NCI-H774 (cell line): ENCODE results near the gene CCZ1B.
"Not testable (repeated sequence)": the region's sequence is repeated elsewhere in the genome, so short reads cannot be mapped to it uniquely, and the experiment has no call there.

Experiments
- DNase-seq: peaks from one replicate; lab custom pipeline; 2025; lab: John Stamatoyannopoulos, UW

CCZ1B gene

DNA sequence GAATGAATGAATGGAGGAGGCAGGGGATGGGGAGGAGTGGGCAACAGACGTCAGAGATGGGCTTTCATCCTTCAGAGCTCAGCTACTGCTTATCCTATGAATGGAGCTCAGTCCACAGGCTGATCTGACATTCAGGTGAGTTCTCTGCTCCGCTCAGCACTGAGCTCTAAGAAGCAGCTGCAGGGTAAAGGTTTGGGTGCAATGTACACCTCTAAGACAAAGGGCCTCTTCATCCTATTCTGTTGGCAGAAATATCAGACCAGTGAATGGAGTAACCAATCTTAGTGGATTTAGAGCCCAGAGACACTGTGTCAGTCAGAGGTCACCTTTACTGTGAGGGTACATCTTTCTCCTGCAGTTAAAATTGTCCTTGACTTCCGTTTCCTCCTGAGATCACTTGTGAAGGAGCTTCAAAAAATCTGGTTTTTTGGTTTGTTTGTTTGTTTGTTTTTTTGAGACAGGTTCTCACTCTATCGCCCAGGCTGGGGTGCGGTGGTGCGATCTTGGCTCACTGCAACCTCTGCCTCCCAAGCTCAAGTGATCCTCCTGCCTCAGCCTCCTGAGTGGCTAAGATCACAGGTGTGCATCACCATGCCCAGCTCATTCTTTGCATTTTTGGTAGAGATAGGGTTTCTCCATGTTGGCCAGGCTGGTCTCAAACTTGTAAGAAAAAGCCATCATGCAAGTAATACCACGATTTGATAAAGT, 5.1 kb upstream of the CCZ1B start:
- no peak for DNase-seq

DNA sequence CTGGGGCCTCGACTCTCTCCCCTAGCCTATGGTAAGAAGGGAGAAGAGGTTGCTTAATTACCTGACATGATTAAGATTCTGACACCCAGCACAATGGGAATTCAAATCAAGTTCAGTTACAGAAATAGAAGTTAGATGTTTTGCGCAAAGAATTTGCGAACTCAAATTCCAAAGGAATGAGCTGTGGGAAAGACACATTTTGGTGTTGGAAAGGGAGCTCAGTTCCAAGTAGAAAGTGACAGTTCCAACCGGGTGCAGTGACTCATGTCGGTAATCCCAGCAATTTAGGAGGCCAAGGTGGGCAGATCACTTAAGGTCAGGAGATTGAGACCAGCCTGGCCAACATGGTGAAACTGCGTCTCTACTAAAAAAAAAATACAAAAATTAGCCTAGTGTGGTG, 4.0 kb upstream of the CCZ1B start:
- DNase-seq: not testable (repeated sequence)

DNA sequence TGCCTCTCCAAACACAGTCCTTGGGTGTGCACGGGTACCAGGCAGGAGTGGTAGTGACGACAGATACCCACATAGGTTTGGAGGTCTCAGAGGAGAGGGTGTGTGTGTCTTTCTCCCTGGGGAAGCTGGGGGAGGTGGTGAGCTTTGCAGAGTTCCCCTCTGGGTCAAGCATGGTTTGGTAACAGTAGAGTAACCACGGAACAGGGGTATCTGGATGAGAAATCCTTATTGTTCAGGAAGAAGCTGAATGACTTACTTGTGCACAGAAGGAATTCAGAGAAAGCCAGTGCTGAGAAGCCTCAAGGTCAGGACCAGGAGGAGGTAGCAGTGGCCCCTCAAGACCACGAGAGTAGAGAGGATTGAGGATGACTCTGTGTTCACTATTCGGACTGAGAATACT, 3.5 kb upstream of the CCZ1B start:
- DNase-seq: not testable (repeated sequence)

DNA sequence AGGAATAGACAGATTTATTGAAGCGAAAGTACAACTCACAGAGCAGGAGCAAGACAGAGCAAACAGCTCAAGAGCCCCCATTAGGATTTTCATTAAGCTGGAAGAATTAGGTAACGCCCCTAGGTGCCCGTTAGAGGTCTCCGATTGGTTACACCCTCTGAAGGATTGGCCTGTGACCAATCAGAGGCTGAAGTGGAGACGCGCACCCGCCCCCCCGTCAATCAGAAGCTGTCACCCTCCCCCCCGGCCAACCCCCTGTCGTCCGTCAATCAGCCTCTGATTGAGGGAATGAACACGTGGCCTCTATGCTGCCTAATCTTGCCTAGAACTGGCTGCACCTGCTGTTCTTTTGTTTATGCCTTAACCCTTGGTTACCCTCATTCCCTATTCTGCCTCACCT, 1.1 kb upstream of the CCZ1B start:
- peak; percentile 74 for DNase-seq

DNA sequence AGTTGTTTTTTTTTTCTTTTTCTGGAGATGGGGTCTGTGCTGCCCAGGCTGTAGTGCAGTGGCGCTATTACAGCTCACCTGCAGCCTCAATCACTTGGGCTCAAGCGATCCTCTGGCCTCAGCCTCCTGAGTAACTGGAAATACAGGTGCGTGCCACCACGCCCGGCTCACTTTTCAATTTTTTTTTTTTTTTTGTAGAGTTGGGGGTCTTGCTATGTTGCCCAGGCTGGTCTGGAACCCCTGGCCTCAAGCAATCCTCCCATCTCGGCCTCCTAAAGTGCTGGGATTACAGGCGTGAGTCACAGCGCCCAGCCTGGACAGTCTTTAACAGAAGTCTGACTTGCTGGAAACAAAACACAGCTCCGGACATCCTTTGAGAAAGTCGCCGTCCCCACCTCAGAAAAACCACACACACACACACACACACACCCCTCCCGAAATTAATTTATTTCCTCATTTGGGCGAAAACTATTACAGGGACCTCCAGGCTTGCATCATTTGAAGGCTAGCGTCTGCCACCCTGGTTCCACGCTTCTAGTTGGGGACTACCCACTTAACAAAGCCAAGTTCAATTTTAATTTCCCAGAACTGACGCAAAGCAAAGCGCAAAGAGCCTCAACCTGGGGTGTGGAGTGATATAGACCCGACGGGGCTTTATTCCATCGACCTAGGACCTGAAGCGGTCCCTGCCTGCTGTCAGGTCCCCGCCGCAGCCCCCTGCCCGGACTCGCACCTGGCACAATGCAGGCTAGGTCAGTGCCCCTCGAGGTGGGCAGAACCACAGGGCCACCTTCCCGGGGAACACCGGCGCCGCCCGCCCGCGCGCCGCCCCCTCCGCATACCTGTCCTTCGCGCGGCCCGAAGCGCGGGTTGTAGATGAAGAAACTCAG, 594 bp downstream of the CCZ1B start:
- DNase-seq: not testable (repeated sequence)

DNA sequence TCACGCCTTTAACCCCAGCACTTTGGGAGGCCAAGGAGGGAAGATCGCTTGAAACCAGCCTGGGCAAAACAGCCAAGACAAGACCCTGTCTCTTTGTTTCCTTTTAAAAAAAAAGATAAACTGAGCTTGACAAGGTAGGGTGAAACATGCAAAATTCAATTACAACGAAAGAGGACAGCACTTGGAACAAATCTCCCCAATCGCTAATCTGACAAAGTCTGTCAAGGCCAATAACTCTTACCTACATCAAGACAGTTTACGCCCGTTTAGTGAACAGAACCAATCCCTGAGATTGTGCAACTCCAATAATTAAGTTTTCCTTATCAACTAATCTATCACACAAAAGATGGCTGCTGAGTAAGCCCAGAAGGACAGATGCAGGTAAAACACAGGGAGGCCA, 4.5 kb downstream of the CCZ1B start:
- not testable (repeated sequence) for DNase-seq

DNA sequence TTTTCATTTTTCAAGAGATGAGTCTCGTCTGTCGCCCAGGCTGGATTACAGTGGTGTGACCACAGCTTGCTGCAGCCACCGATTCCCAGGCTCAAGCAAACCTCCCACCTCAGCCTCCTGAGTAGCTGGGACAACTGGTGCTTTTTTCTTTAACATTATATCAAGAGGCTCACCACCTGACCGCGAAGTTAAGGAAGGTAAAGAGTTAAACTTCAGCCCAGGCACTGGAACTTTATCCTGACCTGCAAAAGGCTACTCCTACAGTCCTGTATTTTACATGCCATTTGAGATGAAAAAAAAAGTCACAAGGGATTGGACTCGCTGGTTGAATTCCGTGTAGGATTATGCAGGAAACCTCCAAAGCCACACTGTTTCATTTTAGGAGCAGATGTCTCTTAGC, 10.6 kb downstream of the CCZ1B start:
- DNase-seq: not testable (repeated sequence)

DNA sequence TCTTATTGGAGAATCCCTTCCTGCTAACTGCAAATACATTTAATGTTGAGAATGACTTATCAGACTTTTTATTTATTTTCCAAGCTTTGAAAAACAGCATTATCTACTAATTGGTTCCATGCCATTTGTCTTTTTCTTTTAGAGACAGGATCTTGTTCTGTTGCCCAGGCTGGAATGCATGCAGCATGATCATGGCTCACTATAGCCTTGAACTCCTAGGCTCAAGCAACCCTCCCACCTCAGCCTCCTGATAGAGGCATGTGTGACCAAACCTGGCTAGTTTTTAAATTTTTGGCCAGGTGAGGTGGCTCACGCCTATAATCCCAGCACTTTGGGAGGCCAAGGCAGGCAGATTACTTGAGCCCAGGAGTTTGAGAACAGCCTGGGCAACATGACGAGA, 13.1 kb downstream of the CCZ1B start:
- not testable (repeated sequence) for DNase-seq

DNA sequence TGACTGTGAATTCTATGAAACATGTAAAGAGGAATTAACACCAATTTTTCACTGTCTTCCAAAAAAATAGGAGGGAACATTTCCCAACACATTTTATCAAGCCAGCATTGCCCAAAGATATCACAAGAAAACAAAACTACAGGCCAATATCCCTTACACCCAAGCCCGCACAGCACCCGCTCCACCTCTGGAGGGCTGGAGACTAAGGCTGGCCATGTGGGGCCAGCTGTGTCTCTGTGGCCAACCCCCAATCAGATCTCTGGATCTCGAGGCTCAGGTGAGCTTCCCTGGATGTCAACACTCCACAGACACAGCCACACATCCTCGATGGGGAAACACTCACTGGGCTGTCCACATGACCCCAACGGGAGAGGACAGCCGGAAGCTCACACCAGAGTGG, 18.1 kb downstream of the CCZ1B start:
- not testable (repeated sequence) for DNase-seq

DNA sequence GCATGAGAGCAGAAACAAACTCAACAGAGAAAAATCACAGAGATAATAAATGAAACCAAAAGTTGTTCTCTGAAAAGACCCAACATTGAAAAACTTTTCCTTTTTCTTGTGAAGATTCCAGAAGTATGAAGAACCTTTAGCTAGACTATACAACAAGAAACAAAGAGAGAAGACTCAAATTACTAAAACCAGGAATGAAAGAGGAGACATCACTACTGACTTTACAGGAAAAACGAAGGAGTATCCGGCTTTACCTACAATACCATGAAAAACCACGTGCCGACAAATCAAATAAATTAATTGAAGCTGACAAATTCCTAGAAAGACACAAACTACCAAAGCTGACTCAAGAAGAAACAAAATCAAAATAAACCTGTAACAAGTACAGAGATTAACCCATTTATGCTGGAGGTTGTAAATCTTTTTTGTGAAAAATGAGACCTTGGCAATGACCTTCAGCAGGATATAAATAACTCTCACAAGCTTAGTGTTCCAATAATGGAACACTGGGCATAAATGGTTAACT, 18.6 kb downstream of the CCZ1B start:
- DNase-seq: not testable (repeated sequence)

DNA sequence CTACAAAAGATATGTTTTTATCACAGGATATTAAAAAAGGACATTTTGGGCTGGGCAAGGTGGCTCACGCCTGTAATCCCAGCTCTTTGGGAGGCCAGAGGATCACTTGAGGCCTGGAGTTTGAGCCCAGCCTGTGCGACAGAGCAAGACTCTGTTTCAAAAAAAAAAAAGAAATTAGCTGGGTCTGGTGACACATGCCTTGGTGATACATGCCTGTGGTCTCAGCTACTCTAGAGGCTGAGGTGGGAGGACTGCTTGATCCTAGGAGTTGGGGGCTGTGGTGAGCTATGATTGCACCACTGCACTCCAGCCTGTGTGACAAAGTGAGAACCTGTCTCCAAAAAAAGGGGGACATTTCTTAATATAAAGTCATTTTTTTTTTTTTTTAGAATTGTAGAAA, 25.7 kb downstream of the CCZ1B start:
- not testable (repeated sequence) for DNase-seq

DNA sequence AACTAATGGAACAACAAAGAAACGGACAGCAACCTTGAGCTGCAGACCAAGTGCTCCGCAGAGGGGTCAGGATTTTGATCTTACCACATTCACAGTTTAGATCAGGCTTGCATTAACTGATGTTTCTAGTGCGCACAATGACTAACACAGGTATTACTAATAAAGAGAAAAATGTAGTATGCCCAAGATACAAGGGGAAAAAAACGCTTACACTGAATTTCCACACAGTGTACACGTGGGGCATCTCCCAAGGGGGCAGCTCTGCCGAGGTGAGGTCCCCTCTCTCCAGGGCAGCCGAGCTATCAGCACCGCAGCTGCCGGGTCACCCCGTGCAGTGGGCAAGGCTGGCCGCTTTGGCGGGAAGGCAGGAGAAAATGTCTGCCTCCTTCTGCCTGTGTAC, 26.2 kb downstream of the CCZ1B start:
- DNase-seq: not testable (repeated sequence)

DNA sequence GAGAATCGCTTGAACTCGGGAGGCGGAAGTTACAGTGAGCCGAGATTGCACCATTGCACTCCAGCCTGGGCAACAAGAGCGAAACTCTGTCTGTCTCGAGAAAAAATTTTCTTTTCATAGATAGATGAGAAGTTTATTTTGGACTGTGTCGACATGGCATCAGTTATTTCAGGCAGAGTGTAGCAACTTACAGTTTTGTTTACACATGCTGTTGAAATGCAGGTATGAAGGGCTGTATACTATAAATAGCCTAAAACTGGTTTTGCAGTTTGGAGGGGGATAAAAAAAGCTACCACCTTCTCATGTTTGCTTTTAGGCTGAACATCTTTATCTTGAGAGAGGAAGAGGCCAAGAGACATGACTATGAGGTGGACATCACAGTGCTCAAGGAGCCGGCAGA, 28.0 kb downstream of the CCZ1B start:
- DNase-seq: not testable (repeated sequence)

DNA sequence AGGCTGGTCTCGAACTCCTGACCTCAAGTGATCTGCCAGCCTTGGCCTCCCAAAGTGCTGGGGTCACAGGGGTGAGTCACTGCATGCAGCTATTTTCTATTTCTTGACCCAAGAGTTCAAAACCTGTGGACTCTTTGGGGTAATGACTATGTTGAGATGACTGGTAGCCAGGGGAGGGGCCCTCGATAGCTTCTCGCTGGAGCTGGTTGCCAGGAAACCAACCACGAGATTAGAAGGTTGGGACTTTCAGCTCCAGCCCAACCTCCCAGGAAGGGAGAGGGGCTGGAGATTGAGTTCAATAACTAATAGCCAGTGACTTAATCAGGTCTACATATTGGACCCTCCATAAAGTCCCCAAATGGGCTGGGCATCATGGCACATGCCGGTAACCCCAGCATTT, 28.9 kb downstream of the CCZ1B start:
- DNase-seq: not testable (repeated sequence)

DNA sequence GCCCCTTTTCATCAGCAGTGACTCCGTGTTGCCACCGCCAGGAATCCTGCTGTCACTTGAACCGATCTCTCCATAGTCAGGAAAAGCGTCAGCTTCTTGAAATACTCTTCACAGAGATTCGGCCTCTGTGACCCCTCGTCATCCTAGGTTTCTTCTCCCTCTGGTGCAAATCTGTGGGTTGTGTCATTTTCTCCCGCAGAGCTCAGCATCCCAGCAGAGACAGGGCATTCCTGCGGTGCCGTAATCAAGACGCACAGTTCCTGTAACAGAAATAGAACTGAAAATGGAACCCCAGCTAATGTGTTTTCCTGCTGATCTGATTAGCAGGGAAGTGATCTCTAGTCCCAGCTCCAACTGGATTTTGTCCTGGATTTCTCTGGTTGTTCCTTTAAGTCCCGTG, 31.8 kb downstream of the CCZ1B start:
- DNase-seq: not testable (repeated sequence)

DNA sequence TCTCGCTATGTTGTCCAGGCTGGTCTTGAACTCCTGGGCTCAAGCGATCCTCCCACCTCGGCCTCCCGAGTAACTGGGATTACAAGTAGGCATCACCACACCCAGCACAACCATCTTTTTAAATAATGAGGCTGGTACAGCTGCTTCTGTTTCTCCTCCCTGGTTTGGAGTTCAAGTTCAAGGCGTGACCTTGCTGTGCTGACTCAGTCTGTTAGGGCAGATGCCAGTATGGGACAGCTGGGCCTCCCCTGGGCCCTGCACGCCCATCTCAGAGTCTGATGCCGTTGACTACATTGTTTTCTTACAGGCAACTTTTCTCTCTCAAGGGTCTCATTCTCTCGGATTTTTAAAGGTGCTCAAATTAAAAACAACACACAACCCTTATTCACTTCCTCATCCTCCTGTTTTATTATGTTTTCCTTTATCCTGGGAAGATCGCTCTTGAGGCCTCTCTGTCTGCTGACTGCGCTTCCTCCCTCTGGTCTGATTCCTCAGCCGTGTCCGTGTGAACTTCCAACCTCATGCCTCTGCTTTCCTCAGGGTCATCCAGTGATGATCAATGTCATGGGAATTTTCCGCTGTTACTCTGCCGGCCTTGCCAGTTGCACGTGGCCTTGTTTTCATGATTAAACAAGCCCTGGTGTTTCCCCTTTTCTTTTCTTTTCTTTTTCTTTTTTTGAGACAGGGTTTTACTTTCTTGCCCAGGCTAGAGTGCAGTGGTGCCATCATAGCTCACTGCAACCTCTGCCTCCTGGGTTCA, 33.8 kb downstream of the CCZ1B start:
- not testable (repeated sequence) for DNase-seq

DNA sequence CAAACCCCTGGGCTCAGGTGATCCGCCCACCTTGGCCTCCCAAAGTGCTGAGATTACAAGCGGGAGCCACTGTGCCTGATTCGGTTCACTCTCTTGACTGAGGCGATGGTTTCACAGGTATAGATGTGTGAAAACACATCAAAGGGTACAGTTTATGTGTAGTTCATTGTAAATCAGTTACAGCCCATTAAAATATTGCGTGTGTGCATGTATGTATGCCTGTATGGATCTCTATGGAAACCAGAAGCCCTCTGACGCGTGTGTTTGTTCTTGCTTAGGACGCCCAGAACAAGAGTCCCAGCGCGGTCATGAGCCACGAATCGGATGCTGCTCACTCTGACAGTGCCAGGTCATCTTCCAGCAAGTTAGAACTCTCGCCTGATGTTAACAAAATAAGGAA, 36.7 kb downstream of the CCZ1B start:
- not testable (repeated sequence) for DNase-seq

DNA sequence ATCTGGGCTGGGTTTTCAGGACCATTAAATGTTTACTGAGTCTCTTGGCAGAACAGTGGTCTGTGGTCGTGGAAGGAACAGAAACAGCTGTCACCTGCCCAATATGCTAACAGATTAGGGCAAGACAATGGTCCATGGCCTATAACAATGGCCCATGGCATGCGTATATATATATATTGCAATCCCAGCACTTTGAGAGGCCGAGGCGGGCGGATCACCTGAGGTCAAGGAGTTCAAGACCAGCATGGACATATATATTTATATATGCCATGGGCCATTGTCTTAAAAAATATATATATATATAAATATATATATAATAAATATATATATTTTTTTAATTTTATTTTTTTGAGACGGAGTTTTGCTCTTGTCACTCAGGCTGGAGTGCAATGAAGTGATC, 44.5 kb downstream of the CCZ1B start:
- not testable (repeated sequence) for DNase-seq

DNA sequence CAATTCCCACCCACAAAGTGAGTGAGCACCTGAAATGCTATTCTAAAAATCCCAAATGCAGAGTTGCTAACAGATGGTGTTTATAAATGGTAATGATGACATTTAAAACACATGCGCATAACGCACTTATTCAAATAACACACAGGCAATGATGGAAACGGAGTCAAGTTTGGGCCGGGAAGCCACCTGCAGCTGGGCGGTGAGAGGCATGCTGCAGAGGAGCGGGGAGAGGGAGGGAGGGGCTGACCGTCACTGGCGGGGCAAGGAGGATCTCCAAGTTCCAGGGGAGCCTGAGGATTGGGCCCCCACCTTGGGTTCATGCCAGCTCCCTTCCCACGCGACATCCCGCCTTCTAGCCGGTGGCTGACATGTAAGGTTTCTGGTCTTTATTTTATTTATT, 64.9 kb downstream of the CCZ1B start:
- not testable (repeated sequence) for DNase-seq

DNA sequence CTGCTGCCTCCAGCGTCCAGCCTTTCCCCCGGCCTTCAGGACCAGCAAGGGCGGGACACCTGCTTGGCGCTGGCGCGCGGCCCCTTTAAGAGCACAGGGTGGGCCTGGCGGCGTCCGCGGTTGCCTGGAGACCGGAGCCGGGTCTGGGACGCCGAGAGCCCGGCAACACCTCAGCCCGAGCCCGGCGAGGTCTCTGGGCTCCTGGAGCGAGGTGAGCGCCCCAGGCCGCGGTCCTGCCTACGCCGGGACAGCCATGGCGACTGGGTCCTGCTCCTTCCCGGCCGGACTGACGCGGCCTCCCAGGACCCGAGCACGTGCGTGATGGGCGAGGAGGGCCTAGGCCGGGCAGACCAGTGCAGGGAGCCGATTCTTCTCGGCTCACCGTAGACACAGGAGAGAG, 72.1 kb downstream of the CCZ1B start, which contains the start of gene RSPH10B2:
TSS of gene RSPH10B2 (plus strand) at position 140 of the 400 bp plus-strand sequence. CDS start 3,575 bp downstream, outside the sequence.
- DNase-seq: not testable (repeated sequence)

DNA sequence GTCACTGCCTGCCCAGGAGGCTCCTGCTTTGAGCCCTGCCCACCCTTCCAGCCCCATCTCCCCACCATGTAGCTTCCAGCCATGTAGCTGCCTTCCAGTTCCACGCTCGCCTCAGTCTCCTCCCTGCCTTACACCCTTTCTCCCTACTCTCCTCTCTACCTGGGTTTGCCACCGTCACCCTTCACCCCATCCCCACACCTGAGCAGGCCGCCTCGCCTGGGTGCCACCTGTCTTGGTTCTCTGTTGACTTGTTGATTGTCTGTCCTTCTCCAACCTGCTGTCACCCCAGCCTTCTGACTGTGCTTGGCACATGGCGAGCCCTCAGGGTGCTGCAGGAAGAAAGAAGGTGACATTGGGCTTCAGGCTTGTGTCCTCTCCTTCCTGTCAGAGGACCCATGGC, 75.9 kb downstream of the CCZ1B start:
- not testable (repeated sequence) for DNase-seq

DNA sequence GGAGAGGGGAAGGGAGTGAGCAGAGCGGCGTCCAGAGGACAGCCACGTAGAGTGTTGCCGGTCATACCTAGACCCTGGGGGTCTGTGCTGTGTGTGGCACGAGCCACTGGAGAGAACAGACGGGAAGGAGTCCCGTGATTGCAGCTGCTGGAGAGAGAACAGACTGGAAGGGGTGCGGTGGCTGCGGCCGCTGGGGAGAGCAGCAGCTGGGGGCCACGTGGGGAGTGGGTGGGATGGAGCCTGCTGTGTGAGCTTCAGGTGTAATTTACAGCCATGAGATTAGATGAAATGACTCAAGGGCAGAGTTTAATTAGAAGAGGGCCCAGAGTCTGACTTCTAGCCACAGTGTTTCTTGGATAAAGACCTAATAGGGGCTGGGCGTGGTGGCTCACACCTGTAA, 76.7 kb downstream of the CCZ1B start:
- DNase-seq: not testable (repeated sequence)
